Omental fat pad (tissue), 4 donors: ENCODE data around the gene ATP1A1. TPM values are rescaled to one million over a fixed set of nuclear protein-coding genes. Genes with fewer than 3 reads are reported as not detected.

Source experiments
- ATAC-seq: fragments of 150-250 bp; one replicate; pipeline ENCODE4 v1.9.1; 2016; ENCODE audit warnings: mild to moderate bottlenecking, moderate library complexity; ENCODE audit not compliant: low FRiP score
- DNase-seq: peaks from one replicate; pipeline ENCODE4 v3.0.0-alpha.2; 2019; ENCODE audit warnings: low spot score
- total RNA-seq, 4 donors: library from RNA; depleted of rRNA; stranded (reverse); fragments of >200 nt; gene quantifications; one replicate each; pipeline ENCODE4 v1.1.0, GENCODE V29; 2016
- TF ChIP-seq, protein P1 (sequence below), 3 donors: fragments of 450-650 bp; IDR thresholded peaks; one replicate each; pipeline ENCODE4 v1.5.1; 2016 to 2017; ENCODE audit warnings: antibody characterized with exemption in 3 of 3, mild to moderate bottlenecking in 3 of 3, moderate library complexity in 2 of 3

Gene ATP1A1
- total RNA-seq, 4 donors from 2014 or later = 188 to 490 (median 254) TPM

DNA sequence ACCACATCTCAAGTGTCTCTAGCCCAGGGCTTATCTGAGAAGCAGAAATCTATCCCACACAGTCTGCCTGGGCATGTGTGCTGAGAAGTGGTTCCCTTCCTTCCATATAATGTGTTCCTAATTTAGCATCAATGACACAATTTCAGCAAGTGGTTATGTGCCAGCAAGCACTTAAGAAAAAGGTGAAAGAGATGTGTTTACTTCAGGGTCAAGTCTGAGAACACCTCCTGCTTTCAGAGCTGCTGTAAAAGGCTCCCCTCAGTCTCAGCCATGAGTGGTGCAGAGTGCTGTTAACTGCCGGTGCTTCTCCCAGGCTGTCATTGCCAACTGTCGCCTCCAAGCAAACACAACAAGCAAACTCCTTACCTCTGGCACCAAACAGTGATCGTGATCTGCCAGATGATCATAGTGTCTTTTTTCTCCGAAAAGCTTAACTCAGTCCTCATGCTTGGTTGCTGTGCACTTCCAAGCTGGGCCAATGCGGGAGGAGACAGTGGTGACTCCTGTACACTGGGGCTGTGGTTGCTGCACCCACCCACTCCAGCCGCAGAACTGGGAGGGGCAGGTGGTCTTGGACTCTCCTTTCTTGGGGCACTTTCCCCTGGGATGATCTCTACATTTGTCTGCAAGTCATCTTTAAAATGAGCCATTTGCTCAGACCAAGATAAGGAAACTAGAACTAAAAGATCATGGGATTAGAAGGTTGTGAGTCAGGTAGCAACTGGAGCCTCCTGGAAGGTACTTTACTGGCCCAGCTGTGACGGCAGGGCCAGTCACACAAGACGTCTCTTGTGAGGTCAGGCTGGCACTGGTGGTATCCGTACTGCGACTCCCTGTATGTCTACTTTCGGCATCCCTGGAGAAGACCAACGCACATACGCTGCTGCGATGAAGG is 32.4 kb downstream of the ATP1A1 start:
- TF ChIP-seq, protein P1, sequence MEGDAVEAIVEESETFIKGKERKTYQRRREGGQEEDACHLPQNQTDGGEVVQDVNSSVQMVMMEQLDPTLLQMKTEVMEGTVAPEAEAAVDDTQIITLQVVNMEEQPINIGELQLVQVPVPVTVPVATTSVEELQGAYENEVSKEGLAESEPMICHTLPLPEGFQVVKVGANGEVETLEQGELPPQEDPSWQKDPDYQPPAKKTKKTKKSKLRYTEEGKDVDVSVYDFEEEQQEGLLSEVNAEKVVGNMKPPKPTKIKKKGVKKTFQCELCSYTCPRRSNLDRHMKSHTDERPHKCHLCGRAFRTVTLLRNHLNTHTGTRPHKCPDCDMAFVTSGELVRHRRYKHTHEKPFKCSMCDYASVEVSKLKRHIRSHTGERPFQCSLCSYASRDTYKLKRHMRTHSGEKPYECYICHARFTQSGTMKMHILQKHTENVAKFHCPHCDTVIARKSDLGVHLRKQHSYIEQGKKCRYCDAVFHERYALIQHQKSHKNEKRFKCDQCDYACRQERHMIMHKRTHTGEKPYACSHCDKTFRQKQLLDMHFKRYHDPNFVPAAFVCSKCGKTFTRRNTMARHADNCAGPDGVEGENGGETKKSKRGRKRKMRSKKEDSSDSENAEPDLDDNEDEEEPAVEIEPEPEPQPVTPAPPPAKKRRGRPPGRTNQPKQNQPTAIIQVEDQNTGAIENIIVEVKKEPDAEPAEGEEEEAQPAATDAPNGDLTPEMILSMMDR (IDR thresholded peaks at IDR 0.05) = no peak
- no peak for ATAC-seq

DNA sequence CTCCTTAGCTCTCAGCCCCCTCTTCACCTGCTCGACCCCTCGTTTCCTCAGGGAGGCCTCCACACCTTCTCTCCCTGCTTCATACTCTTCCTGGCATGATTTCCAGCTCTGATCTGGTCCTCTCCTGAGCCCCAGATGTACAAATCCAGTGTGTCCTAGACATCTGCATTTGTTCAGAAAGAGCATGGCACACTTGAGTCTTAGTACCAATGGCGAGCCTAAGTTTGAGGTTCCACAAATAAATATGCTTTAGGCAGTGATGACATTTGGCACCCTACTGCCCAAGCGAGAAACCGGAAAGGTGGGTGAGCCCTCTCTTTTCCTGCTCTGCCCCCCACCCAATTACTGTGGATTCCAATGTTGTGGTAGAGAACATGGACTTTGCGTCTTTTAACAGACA is 34.0 kb downstream of the ATP1A1 start:
- TF ChIP-seq, protein P1 (IDR thresholded peaks at IDR 0.05) = no peak
- ATAC-seq (no peak), DNase-seq (no peak)

More for the DNA sequence above, 32.4 kb downstream of the ATP1A1 start:
- DNase-seq = no peak

DNA sequence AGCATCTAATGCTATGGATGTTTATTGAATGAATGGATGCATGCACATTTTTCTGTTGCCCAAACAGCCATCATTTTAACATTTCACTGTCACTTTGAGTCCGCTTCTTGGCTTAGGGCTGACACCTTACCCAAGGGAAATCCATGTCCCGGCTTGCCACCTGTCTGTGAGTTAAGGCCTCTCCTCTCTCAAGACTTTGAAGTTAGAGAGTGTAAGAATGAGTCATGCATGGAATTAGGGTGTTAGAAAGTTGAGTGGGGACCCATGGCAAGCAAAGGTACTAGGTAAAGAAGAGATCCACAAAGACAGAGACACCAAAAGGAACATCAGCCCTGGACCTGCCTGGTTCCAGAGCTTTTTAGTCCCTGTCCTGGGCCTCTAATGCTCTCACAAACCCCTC is 35.1 kb downstream of the ATP1A1 start:
- TF ChIP-seq, protein P1 (IDR thresholded peaks at IDR 0.05) = no peak
- ATAC-seq = no peak

DNA sequence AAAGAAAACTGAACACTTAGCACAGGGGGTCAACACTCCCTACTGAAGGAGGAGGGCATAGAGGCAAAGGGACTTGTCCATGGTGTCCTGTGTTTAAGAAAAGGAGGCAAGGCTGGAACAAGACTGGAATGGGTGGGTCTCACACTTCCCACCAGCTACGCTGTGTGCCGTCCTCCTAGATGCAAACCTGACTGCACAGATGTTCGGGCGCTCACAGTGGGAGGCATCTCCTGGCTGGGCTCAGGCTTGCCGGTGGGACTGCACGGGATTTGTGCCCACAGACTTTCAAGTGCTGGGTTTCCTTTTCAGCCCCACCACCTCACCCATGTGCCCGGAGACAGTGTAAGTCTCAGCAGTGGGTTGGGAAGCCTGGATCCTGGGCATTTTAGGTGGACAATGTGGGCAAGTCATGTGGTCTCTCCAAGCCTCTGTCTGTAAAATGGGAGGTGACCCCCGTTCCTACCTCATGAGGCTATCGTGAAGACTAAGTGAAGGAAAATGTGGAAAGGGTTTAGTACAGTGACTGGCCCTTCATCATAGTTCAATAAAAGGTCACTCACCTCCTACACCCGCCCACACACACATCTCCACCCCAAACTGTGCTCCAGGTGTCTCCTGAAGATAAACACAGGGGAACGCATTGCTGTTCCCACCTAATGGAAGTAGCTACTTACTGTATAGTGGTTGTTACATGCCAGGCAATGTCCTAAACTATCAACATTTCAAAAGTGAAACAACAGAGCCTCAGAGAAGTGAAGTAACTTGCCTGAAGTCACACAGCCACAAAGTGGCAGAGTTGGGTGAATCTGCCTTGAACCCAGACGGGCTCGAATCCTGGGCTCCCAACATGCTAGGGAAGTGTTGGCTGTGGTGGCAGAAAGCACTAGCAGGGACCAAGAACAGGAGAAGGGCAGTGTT is 36.0 kb downstream of the ATP1A1 start:
- DNase-seq (no peak), ATAC-seq (no peak)
- TF ChIP-seq, protein P1 (IDR thresholded peaks at IDR 0.05) = no peak

More for the DNA sequence above, 35.1 kb downstream of the ATP1A1 start:
- no peak for DNase-seq

DNA sequence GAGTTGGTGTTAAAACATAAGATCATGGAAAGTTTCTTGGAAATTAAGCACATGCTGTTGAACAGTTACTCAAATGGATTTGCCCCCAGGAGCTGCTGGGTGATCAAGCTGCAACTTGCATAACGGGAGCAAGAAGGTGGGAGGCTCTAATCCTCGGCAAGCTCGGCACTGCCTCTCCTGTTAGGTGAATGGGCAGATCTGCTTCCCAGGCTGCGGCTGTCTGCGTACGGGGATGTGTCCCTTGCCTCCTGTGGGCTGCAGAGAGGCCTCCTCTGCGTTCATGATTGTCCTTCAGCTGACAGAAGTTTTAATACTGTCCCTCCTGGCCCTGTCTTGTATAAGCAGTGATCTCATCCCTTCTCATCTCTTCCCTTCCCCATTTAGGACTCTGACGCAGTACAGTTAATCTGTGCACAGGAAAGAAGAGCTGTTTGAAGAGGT is 36.7 kb downstream of the ATP1A1 start:
- TF ChIP-seq, protein P1 (IDR thresholded peaks at IDR 0.05) = no peak
- ATAC-seq = no peak
- DNase-seq = no peak

DNA sequence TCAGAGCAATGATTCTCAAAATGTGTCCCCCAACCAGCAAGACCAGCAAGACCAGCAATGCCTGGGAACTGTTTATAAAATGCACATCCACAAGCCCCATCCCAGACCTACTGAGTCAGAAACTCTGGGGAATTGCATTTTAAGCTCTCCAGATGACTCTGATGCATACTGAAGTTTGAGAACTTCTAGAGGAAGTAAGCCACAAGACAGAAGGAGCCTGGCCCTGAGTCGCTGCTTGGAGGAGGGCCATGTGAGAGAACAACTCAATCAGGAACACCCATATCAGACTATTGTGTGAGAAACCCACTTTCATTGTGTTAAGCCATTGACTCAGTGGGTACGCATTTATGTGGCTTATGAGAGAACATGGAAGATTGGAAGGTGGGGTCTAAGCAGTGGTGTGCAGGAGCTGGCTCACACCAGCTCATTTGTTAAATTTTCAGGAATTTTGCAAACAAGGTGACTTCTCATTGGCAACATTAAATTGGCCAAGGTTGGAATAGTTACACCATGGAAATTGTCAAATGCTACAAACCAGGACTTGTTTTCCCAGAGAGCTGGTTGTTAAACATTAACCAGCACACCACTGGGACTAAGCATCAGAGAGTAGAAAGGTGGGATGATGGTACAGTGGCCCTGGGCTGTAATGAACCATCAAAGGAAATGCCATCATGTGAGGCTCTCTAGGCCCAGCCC is 38.9 kb downstream of the ATP1A1 start:
- TF ChIP-seq, protein P1 (IDR thresholded peaks at IDR 0.05) = no peak
- DNase-seq (no peak), ATAC-seq (no peak)
